Fibroblast of pulmonary artery (primary cell): ENCODE data around the gene FAM13B.
"Not testable (repeated sequence)": the region's sequence is repeated elsewhere in the genome, so short reads cannot be mapped to it uniquely, and the experiment has no call there.

ENCODE experiments used
- DNase-seq: peaks from one replicate; pipeline ENCODE4 v3.0.0-alpha.2; 2010; ENCODE audit warnings: low read depth
- H3K4me3 ChIP-seq: replicated peaks from 2 replicates; pipeline ENCODE4 v1.5.1; 2011; ENCODE audit warnings: low read depth, mild to moderate bottlenecking, control low read depth, low read length, moderate library complexity
- CTCF ChIP-seq: IDR thresholded peaks from 2 replicates; pipeline ENCODE4 v1.5.1; 2011; ENCODE audit warnings: mild to moderate bottlenecking, control low read depth, low read length, inconsistent platforms; ENCODE audit errors: missing control alignments

FAM13B gene

GRCh38 chr5:138067945-138068344, 35.1 kb upstream of the FAM13B start:
- H3K4me3 ChIP-seq = no peak overlapping the region
- no peak for DNase-seq
- no peak for TF ChIP-seq CTCF

- H3K4me3 ChIP-seq = no peak overlapping the region
- TF ChIP-seq CTCF = peak; percentile 45
- no peak for DNase-seq
These were observed 32.2 kb upstream of the FAM13B start for GRCh38 chr5:138065102-138065501.

- no peak overlapping the region for H3K4me3 ChIP-seq
- no peak for TF ChIP-seq CTCF
- DNase-seq = peak; percentile 23
These were observed 31.6 kb upstream of the FAM13B start for GRCh38 chr5:138064526-138064925.

GRCh38 chr5:138054847-138055558, 22.1 kb upstream of the FAM13B start:
- peak; percentile 16 for DNase-seq
- TF ChIP-seq CTCF = no peak
- H3K4me3 ChIP-seq = no peak overlapping the region

- no peak for TF ChIP-seq CTCF
- H3K4me3 ChIP-seq = no peak overlapping the region
- DNase-seq = no peak
These were observed 21.3 kb upstream of the FAM13B start for GRCh38 chr5:138054206-138054605.

GRCh38 chr5:138053554-138053953, 20.7 kb upstream of the FAM13B start:
- no peak for DNase-seq
- no peak for TF ChIP-seq CTCF
- H3K4me3 ChIP-seq = no peak overlapping the region

- H3K4me3 ChIP-seq, DNase-seq: not testable (repeated sequence)
These were observed 19.8 kb upstream of the FAM13B start for GRCh38 chr5:138052718-138053117.
